Right lobe of liver (tissue), 6 donors: ENCODE results near the gene CAMK2D. TPM values are rescaled to one million over a fixed set of nuclear protein-coding genes. Genes with fewer than 3 reads are reported as not detected.
A peak's percentile ranks its signal among the peaks of the same experiment; 100 is the strongest.

ENCODE experiments used
- ATAC-seq, 4 donors: fragments of 200-7000 bp; cut with Tn5 transposase; one replicate each; pipeline ENCODE4 v1.9.1; 2020; ENCODE audit warnings: mild to moderate bottlenecking in 4 of 4, moderate library complexity in 4 of 4
- DNase-seq, 3 donors: peaks; one replicate each; pipeline ENCODE4 v3.0.0-alpha.2; 2020
- H3K27ac ChIP-seq, 3 donors: fragments of 200-600 bp; one replicate each; pipeline ENCODE4 v1.8.0; 2022
- H3K27me3 ChIP-seq, 2 donors: fragments of 200-600 bp; one replicate each; pipeline ENCODE4 v1.8.0; 2022
- H3K36me3 ChIP-seq, 4 donors: fragments of 200-600 bp; sonication (generic) in 1 of 4; one replicate each; pipeline versions ENCODE4 v1.5.1 to v1.8.0; 2017 to 2022; ENCODE audit warnings: control low read depth in 1 of 4
- H3K4me1 ChIP-seq, 4 donors: fragments of 200-600 bp; sonication (generic) in 1 of 4; one replicate each; pipeline versions ENCODE4 v1.5.1 to v1.8.0; 2017 to 2022; ENCODE audit warnings: control low read depth in 1 of 4
- H3K4me3 ChIP-seq, 3 donors: fragments of 200-600 bp; one replicate each; pipeline ENCODE4 v1.8.0; 2022
- H3K9me3 ChIP-seq, 4 donors: fragments of 200-600 bp; sonication (generic) in 1 of 4; one replicate each; pipeline versions ENCODE4 v1.5.1 to v1.8.0; 2017 to 2022; ENCODE audit warnings: control low read depth in 1 of 4
- POLR2A ChIP-seq: fragments of 450-650 bp; IDR thresholded peaks from one replicate; pipeline ENCODE4 v1.6.1; 2017; ENCODE audit warnings: antibody characterized with exemption, mild to moderate bottlenecking
- WGBS: methylation state at CpG from one replicate; pipeline ENCODE4 v1.1.6; 2018; ENCODE audit warnings: low coverage, low lambda C conversion rate; ENCODE audit not compliant: insufficient coverage; ENCODE audit errors: missing lambda C conversion rate; 5-methylcytosine and 5-hydroxymethylcytosine counted together
- intact Hi-C, 2 donors: fragments of 100-400 bp; cut with DNase I; formaldehyde crosslinking; loops; one replicate each; pipeline versions ENCODE4 v1.11.2 to v1.14.1; 2022
- total RNA-seq, 6 experiments: library from RNA; depleted of rRNA in 2 of 6; stranded (reverse); fragments of >200 nt in 2 of 6; fragmentation: NEBNext Ultra II Directional in 3 of 6; extraction: Animal tissue kit (Norgen Biotek cat#: 25700) in 3 of 6; gene quantifications; one replicate each; pipeline versions ENCODE4 v1.1.0 to v1.2.4, GENCODE V29; 2016 to 2023
- TF ChIP-seq, protein P1 (sequence below), 4 donors: fragments of 200-600 bp in 3 of 4; fragments of 450-650 bp in 1 of 4; IDR thresholded peaks; one replicate each; pipeline versions ENCODE4 v1.5.1 to v1.8.0; 2016 to 2022; ENCODE audit warnings: antibody characterized with exemption in 4 of 4, mild to moderate bottlenecking in 2 of 4
- donor health status: DM: no; HTN: yes; CAD: no.
- donor health status: DM: no; HTN: no; CAD: no.
- donor health status: DM: no; HTN: no; CAD: no.
- donor health status: DM: no; HTN: yes; CAD: no.
- donor health status: DM: no; HTN: yes; CAD: no.

CAMK2D gene
- total RNA-seq, 6 experiments from 2014 or later: 17.0 to 30.6 (median 22.6) TPM

DNA sequence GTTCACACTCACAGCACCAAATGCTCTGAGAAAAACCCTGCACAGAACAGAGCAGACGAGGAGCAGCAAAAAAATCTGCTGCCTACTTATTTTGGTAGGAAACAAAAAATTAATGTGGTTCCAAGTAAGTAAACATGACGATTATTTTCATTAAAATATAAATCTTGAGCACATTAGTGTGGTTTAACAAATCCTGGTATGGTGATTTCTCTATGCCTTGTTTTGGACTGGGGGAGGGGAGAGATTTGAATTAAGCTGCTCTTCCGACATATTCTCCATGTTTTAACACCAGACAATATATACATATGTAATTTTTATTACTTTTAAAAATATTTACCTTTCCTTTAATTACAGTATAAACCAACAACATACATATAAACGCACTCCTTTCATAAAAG is 1.8 kb downstream of the CAMK2D start:
- ATAC-seq (no peak), DNase-seq (no peak)
- intact Hi-C loops: loop anchor here in 1 of 2 donors (5.0 kb wide), 1 partner anchor 352 kb away; no protein-coding TSS in a partner anchor
- Histone ChIP-seq H3K4me1 (peaks cover 0 to 19% (median 4%) of the 10 kb centered on the region in 4 donors), H3K27me3 (no peaks in the 10 kb centered on the region), H3K27ac (peak overlapping the region; percentile 94 to 99 (median 99)), H3K9me3 (no peaks in the 10 kb centered on the region), H3K36me3 (peaks cover 0 to 1% (median 0%) of the 10 kb centered on the region in 4 donors), H3K4me3 (peak overlapping the region; percentile 49 to 75 (median 74))
- no peak for TF ChIP-seq POLR2A
- TF ChIP-seq, protein P1, sequence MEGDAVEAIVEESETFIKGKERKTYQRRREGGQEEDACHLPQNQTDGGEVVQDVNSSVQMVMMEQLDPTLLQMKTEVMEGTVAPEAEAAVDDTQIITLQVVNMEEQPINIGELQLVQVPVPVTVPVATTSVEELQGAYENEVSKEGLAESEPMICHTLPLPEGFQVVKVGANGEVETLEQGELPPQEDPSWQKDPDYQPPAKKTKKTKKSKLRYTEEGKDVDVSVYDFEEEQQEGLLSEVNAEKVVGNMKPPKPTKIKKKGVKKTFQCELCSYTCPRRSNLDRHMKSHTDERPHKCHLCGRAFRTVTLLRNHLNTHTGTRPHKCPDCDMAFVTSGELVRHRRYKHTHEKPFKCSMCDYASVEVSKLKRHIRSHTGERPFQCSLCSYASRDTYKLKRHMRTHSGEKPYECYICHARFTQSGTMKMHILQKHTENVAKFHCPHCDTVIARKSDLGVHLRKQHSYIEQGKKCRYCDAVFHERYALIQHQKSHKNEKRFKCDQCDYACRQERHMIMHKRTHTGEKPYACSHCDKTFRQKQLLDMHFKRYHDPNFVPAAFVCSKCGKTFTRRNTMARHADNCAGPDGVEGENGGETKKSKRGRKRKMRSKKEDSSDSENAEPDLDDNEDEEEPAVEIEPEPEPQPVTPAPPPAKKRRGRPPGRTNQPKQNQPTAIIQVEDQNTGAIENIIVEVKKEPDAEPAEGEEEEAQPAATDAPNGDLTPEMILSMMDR (IDR thresholded peaks at IDR 0.05): no peak
- 5% methylated on average over 4 of the region's 4 CpGs for WGBS

DNA sequence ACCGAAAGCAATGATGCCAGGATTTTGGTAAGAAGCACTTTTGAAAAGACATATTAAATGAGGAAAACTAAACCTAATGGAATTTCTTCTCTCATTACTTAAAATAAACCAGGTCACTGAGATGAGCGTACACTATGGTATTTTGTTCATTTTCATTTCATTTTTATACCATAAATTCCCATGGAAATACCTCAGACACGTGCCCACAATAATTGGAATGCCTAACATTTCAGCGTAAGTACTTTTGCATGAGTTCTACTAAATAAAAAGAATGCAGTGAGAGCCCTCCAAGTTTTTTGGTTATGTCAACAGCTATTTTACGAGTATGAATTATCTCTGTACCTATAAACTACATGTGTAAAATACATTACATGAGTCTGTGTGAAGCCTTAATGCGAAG is 3.2 kb downstream of the CAMK2D start:
- DNase-seq: no peak

DNA sequence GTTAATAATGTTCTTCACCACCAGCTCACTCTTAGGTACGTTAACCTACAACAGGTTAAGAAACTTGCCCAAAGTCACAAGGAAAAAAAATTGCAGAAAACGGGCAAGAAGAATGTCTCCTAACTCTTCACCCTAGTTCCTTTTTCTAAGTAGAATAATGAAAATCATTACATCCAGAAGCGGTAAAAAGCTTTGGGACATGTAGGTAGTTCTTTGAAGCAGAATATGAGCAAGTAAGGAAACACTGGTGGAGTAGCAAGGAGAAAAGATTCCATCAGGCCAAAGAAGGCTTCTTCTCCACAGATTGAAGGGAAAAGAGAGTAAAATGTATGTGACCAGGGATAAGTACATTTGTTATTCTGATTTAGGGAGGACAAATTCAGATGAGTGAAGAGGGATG is 4.1 kb downstream of the CAMK2D start:
- Histone ChIP-seq H3K4me3 (no peak overlapping the region), H3K9me3 (no peaks in the 10 kb centered on the region), H3K27ac (no peak overlapping the region), H3K4me1 (peaks cover 0 to 13% (median 3%) of the 10 kb centered on the region in 4 donors), H3K27me3 (no peaks in the 10 kb centered on the region), H3K36me3 (peaks cover 0 to 1% (median 0%) of the 10 kb centered on the region in 4 donors)
- no peak for ATAC-seq
- no peak for DNase-seq
- WGBS: 93% methylated on average over 3 of the region's 3 CpGs
- TF ChIP-seq, protein P1 (IDR thresholded peaks at IDR 0.05): no peak
- TF ChIP-seq POLR2A: no peak
- intact Hi-C loops: no loop called here

More for the DNA sequence above, 3.2 kb downstream of the CAMK2D start:
- Histone ChIP-seq H3K27ac (no peak overlapping the region), H3K9me3 (no peaks in the 10 kb centered on the region), H3K4me3 (no peak overlapping the region), H3K27me3 (no peaks in the 10 kb centered on the region), H3K36me3 (peaks cover 0 to 1% (median 0%) of the 10 kb centered on the region in 4 donors), H3K4me1 (peaks cover 0 to 13% (median 3%) of the 10 kb centered on the region in 4 donors)
- 79% methylated on average over 6 of the region's 6 CpGs for WGBS
- ATAC-seq: no peak
- intact Hi-C loops: no loop called here
- no peak for TF ChIP-seq POLR2A
- TF ChIP-seq, protein P1 (IDR thresholded peaks at IDR 0.05): no peak

DNA sequence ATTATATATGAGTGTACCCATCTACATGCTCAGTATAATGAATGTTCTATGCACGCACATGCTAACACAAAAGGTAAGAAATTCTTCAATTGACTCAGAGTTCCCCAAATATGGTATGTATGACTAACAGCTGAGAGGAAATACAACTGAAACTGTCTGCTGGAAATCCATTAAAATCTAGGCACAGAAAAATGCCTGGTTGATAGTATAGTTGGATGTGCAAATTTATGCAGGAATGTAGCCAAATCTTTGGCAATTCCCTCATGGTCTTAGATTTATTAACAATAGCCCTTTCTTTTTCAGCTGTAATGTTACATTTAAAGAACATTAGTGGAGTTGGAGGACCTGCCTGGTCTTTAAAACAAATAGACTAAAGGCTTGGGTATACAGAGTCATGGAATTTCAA is 5.5 kb downstream of the CAMK2D start:
- no peaks in the 10 kb centered on the region for H3K27me3 ChIP-seq
- intact Hi-C loops: no loop called here
- 63% methylated on average over 1 of the region's 1 CpG for WGBS
- H3K27ac ChIP-seq: no peak overlapping the region
- H3K9me3 ChIP-seq: no peaks in the 10 kb centered on the region
- DNase-seq (no peak), ATAC-seq (no peak)
- peaks cover 0 to 3% (median under 1%) of the 10 kb centered on the region in 4 donors for H3K36me3 ChIP-seq
- no peak overlapping the region for H3K4me3 ChIP-seq
- peaks cover 0 to 13% (median 3%) of the 10 kb centered on the region in 4 donors for H3K4me1 ChIP-seq
- TF ChIP-seq, protein P1 (IDR thresholded peaks at IDR 0.05): no peak
- no peak for TF ChIP-seq POLR2A
